SH-SY5Y (cell line): ENCODE data around the gene RPL6.

Experiments used
- GATA2 ChIP-seq: IDR thresholded peaks from 2 replicates; pipeline ENCODE4 v1.6.1; 2011; ENCODE audit warnings: mild to moderate bottlenecking, low read depth, low read length
- GATA3 ChIP-seq: IDR thresholded peaks from 2 replicates; pipeline ENCODE4 v1.6.1; 2011; ENCODE audit warnings: low read depth, mild to moderate bottlenecking, low read length, moderate library complexity

DNA sequence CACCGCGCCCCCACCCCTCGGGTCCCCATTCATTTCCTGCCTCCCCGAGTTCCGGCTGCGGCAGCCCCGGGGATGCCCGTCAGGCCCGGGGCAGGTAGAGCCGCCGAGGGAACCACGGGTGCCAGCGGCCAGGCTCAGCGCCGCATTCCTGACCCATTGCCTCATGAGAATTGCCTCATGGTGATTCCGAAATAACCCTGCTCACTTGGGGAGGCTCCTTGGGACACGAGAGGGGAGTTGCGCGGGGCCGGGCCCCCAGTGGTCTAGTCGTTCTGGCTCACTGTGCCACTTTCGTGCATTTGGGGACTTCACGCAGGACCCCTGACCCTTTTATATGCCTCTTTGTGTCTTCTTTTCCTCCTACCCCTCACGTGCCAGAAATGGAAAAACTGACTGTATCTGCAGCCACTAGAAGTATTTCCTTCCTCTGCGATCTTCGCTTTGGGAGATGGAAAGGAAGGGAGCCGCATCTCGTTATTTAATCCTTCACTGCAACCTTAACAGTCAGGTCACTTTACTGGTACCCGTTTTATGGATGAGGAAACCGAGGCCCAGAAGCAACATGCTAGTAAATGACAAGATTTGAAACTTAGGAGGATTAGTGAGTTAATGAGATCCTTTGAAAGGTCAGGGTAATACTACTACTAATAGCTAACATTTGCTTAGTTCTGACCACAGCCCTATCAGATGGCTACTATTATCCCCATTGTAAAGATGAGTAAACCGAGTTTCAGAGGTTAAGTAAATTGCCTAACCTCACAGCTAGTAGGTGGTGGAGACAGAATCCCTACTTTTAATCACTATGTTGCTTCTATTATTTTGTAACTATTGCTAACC is 10.1 kb upstream of the RPL6 start:
- TF ChIP-seq GATA2 (no peak), GATA3 (no peak)
